ENCODE results near the gene SERGEF. TPM values are rescaled to one million over a fixed set of nuclear protein-coding genes. Genes with fewer than 3 reads are reported as not detected.

SERGEF gene
- total RNA-seq, 1 donor from 2014 or later = 20.0 TPM

DNA sequence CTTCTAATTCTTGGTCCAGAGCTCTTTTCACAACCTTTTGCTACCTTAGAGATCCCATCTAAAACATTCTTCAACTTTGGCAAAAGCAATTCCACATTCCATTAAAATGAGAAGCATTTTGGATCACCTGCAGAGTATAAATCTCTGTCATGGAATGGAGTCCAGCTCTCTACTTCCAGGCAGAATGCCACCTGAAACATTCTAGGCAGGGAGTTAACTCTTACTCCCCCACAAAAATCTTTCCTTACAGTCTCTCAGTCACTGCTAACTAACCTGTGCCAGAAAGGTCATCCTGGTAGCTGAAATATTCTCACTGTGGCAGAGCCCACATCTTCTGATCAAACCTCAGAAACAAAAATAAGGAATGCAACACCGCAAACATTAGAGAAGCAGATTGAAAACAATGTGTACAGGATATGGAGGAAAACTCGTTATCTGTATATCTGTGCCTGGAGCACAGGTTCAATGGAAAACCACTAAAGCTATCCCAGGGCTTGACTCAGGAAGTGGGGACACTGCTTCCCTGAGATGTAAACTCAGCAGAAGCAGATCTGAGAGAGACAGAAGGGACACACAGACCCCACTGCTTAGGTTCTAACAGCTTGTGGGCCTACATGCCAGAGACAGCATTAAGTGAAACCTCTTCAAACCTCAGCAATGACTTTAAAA, 199.3 kb downstream of the SERGEF start:
- DNase-seq (ENCODE audit: low read depth in 2 of 2) = peak in 1 of 2 donors; percentile 10

DNA sequence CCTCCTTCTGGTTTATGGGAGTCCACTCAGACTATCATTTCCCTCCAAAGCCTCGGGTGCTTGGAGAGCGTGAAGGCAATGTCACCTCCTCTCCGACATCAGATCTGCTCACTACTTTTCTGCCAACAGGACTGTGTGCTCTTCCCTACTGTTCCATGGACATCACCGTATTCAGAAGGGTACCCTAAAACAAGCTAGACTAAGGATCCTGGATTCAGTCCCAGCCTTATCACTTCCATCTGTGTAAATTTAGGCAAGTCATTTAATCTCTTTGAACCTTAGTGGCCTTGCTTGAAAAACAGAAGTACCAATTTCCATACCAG, 200.0 kb downstream of the SERGEF start:
- no peak for DNase-seq (ENCODE audit: low read depth in 2 of 2)

DNA sequence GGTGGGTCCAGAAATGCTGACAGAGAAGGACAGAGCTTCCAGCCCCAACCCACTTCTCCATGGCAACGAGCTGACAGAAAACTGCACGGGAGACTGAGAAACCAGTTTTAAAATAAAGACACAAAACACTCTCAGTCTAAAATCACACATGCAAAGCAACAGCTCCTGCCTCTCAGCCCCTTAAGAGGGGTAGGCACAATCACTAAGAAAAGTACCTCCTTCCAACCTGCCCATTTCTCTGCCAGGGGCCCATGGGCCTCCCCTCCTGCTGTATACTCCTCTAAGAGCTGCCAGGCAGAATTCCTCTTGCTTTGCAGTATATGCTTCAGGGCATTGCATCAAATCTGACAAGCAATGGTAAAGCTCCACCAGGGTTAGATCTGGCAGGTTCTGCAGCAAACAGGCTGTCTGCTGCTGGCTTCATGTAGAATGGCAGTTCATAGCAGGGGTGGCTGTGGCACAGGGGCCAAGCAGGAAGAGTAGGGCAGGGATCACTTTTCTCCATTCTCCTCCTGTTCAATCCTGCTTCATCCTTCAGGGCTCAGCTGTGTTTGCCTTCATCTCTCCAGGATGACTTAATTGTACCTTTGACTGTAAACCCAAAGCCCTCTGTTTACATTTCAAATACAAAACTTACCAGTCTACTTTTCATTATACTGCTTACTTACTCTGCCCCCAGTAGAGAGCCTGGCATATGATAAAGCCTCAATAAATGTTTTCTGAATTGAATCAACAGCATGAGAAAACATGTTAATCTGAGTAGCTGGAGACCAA, 200.6 kb downstream of the SERGEF start:
- no peak for DNase-seq (ENCODE audit: low read depth in 2 of 2)

DNA sequence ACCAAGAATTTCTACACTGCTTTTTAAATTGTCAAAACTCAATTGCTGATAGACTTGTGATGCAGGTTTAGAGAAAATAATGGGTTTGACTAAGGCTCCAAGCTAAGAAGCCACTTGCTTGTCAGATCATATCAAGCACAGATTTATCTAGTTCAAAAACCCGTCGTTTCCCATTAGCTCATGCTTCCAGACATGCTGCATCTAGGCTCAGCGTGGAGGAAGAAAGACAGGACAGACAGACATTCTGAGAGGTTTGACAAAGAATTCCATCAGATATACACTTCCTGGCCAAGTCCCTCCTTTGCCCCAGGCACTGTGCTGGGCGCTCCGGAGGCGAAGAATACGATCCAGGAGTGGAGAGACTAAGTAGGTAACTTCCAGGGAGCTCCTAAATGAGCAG, 201.5 kb downstream of the SERGEF start:
- DNase-seq (ENCODE audit: low read depth in 2 of 2) = no peak

- peak; percentile 20 to 47 for DNase-seq (ENCODE audit: low read depth in 2 of 2)
These were observed 202.1 kb downstream of the SERGEF start for GRCh38 chr11:17810746-17811145.

DNA sequence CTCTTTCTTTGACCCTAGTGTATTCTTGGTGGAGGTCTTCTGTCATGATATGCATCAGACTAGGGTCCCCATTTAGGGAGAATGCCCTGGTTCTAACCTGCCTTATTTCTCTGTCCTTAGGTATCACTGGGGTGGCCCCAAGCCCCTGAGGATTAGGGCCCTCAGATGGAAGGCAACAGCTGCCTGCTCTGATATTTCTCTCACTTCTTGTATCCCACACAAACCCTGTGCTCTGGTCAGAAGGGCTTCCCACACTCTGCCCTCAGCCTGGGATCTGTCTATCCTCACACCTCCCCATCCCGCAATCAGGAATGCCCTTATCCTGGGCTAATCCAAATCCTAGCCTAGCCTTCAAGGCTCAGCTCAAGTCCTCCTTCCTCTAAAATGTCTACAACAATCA, 202.8 kb downstream of the SERGEF start:
- DNase-seq (ENCODE audit: low read depth in 2 of 2) = no peak

- DNase-seq (ENCODE audit: low read depth in 2 of 2) = no peak
These were observed 205.8 kb downstream of the SERGEF start for GRCh38 chr11:17807034-17807433.

DNA sequence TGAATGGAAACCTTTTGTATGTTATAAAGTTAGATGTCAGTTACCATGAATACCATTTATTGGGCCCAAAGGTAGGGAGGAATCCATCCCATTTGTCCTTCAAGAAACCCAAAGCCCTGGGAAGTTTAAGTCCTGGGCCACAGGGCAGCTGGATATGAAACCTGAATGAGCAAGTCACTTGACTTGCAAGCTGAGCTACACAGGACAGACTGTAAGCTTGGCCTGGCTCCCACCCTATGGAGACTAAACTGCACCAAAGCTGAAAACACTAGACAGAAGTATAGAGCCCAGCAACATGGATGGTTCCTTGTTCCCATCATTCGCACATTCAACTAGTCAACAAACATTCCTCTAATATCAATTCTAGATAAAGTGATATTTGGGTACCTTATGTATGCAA, 207.0 kb downstream of the SERGEF start:
- no peak for DNase-seq (ENCODE audit: low read depth in 2 of 2)

DNA sequence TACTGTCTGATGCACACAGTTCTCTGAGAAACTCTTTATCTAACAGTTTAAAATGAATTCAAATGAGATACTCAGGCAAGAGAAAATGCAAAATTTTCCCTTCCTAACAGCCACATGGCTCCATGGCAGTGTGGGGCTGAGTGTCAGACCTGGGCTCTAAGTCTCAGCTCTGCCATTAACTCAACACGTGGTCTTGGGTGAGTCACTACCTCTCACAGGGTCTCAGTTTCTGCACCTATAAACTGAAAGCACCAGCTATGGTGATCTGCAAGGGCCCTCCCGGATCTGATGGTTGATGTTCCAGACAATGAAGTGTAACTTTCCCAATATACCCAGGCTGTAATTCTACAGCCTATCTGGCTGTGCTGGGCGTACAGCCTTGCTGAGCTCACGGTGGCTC, 207.8 kb downstream of the SERGEF start:
- no peak for DNase-seq (ENCODE audit: low read depth in 2 of 2)

GRCh38 chr11:17803754-17804334, 209.0 kb downstream of the SERGEF start:
- DNase-seq (ENCODE audit: low read depth in 2 of 2) = no peak

- no peak for DNase-seq (ENCODE audit: low read depth in 2 of 2)
These were observed 210.4 kb downstream of the SERGEF start for GRCh38 chr11:17802491-17802890.

DNA sequence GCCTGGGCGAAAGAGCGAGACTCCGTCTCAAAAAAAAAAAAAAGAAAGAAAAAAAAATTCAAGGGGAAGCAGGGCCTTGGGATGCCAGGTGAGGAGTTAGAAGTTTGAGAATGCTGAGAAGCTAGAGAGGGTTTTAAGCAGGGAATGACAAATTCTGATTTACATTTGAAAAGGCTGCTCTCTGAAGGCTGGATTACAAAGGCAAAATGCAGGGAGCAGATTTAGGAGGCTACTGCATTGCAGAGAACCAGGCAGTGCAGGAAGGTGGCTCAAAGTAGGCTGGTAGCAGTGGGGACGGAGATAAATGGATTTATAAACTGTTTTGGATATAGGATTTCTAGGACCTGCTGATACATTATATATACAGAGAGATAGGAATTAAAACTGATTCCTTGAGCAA, 211.7 kb downstream of the SERGEF start:
- no peak for DNase-seq (ENCODE audit: low read depth in 2 of 2)

GRCh38 chr11:17799147-17799546, 213.7 kb downstream of the SERGEF start:
- DNase-seq (ENCODE audit: low read depth in 2 of 2) = no peak

DNA sequence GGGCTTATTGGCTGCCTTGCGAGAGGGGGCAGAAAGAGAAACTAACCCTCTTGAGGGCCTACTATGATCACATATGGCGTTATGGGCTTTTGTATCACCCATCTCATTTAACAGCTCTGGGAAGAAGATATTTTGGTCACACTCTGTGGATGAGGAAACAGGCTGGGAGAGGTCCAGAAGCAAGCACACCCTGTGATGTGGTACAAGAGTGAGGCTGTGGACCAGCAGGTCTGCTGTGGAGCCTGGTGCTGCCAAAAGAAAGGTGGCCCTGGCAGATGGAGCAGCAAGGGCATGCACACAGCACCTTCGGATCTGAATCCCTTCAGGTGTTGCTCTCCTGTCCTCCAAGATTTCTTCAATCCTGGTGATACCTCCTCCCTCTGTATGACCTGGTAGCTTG, 214.1 kb downstream of the SERGEF start:
- no peak for DNase-seq (ENCODE audit: low read depth in 2 of 2)

GRCh38 chr11:17798253-17798652, 214.6 kb downstream of the SERGEF start:
- DNase-seq (ENCODE audit: low read depth in 2 of 2) = no peak

DNA sequence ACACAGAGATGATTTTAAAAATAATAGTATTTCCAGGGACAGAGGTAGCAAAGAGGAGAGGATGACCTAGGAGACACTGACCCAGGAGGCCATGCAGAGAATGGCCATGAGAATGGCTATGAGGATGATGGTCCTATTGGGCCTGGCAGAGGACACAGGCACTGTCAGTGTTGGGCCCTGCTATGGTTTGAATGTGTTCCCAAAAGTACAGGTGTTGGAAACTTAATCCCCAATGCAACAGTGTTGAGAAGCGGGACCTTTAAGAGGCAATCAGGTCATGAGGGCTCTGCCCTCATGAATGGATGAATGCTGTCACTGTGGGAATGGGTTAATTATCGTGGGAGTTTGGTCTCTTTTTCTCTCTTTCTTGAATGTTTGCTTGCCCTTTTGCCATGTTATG, 216.7 kb downstream of the SERGEF start:
- DNase-seq (ENCODE audit: low read depth in 2 of 2) = no peak

- DNase-seq (ENCODE audit: low read depth in 2 of 2) = no peak
These were observed 217.9 kb downstream of the SERGEF start for GRCh38 chr11:17794981-17795380.

DNA sequence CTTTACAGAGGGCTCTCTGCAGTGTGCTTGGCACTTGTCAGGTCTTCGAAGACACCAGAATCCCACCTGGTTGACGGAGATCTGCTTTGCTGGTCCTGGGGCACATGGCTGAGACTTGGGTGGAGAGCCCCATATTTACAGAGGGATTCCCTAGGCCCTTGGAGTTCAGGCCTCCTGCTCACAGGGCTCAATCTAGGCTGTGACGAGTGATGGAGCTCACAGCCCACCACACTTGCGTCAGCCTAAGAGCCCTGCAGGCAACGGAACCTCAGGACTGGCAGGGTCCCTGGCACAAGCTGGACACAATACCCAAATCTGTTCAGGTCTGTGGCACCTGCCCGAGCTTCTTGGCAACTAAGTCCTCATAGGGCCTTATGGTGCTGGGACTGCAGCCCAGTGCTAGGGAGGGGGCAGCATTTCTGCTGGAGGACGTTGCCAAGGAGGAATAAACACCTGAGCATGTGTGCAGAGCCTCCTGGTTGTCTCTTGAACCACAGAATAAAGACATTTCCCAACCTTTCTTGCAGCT, 219.1 kb downstream of the SERGEF start:
- no peak for DNase-seq (ENCODE audit: low read depth in 2 of 2)

DNA sequence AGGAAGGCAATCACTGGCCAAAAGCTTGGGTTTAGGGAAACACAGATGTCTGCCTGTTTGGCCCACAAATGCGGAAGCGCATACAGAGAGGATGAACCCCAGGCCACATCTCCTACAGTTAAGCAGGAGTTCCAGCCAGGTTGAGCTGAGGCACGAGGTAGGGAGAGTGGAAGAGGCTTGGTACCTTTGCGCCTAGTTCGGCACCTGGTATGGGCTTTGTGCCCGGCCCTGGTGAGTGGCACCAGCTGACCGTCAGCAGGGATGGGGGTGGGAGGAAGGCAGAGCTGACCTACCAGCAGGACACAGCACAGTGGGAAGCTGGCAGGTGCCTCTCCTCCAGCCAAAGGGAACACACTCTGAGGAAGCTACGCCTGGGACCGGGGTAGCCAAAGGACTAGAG, 220.7 kb downstream of the SERGEF start:
- DNase-seq (ENCODE audit: low read depth in 2 of 2) = no peak

DNA sequence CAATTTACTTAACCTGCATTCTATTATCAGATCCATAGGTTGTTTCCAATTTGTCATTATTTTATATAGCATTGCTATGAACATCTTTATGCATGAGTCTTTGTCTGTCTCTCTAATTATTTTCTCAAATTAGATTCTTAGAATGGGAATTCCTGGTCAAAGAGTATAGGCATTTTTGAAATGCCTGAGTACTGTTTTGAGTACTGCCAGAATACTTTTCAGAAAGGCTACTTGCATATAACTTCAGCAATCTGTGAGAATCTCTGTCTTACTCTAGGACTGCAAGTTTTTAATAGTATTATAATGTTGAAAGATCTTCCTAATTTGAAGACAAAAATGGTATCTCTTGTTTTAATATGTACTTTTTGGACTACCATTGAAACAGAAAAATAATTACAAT, 221.7 kb downstream of the SERGEF start:
- no peak for DNase-seq (ENCODE audit: low read depth in 2 of 2)

DNA sequence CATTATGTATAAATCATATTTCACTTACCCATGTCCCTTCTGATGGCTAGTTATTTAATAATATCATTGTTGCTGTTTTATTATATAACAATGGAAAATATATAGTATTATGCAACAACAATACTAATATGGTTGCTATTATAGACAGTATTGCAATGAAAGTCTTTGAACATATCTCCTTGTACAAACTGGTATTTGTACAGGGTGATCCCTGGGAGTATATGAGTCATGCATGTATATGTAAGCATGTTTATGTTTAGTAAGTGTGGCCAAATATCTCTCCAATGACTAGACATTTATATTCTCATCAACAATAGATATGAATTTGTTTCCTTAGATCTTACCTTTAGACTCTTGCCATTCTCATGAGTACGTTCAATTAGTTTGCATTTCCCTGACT, 222.4 kb downstream of the SERGEF start:
- no peak for DNase-seq (ENCODE audit: low read depth in 2 of 2)

DNA sequence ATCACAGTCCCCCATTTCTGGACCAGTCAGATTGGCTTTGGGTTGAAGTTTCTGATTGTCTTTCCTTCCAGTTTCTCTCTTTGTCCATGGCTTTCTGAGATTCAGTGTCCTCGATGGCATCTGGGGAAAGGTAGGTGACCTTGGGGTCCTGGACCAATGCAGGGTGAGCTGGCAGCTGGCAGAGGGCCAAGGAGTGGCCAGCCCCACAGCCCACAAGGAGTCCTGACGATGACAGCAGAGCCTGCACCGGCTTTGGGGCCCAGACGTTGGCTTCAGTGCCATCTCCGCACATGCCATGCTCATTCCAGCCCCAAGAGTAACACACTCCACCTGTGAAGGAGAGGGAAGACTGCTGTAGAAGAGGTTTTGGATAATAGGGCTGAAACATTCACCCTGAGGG, 224.8 kb downstream of the SERGEF start:
- DNase-seq (ENCODE audit: low read depth in 2 of 2) = no peak

All from lung microvascular endothelial cell (primary cell).